Hematopoietic multipotent progenitor cell treated with erythropoietin and hydrocortisone succinate and interleukin-3 and kit ligand, for 8 days (in vitro differentiated cells): ENCODE results near the gene ACTR2.
A peak's percentile ranks its signal among the peaks of the same experiment; 100 is the strongest.
"Not testable (repeated sequence)": the region's sequence is repeated elsewhere in the genome, so short reads cannot be mapped to it uniquely, and the experiment has no call there.

Experiments
- DNase-seq: peaks from one replicate; pipeline ENCODE4 v3.0.0-alpha.2; 2015

Gene ACTR2

DNA sequence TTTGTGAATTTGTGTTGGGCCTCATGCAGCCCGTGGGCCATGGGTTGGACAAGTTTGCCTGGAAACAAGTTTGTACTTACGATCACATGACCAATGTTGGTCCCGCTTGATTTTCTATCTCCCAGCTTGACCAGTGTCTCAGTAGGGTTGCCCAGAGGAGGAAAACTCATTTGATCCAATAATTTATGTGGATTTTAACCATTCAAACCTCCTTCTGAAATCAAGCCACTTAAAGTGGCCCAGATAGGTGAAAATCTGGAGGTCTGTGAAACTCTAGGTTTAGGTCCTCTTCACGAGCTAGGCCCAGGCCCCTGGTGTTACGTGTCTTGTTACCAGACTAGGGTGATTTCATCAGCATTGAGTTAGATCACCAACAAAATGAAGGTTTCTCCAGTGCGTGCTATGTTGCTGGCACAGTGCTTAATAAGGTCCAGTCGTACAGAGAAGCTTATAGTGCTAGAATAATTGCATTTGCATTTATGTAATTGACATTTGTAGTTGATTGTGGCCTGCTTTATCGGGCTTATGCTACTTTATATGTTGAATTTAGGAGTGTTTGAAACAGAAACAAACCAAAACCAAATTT is 4.4 kb downstream of the ACTR2 start:
- DNase-seq, result no peak

DNA sequence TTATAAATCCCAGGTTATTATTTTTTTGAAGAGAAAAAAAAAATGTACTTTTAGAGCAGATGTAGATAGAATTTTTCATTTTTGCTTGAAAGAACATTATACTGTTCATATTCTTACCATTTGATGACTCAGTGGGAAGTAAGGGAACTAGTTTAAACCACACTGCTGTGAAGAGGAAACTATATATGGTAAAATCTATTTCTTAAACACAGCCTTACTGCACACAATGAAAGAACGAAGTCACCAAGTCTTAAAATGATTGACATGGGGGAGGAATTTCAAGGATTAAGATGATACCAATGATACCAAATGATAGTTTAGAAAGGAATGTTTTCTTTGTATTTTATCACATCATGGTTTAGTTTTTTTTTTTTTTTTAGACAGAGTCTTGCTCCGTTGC is 5.0 kb downstream of the ACTR2 start:
- no peak for DNase-seq

DNA sequence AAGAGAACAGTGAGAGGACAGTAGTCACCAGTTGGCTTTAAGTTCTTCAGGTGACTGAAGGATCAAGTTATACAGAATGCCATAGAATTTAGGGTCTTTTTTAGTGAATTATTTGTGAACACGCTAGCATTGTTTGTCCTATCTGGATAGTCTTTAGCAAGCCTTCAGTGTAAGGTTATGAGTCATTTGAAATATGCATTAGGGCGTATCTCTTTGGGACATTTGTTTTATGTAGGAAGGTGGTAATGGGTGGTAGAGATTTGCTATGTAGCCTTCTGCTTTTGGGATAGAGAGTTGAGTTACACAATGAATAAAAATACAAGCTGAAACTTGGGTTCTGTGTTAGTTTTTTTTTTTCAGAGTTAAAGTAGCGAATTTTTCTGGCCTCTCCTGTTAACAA is 13.0 kb downstream of the ACTR2 start:
- no peak for DNase-seq

DNA sequence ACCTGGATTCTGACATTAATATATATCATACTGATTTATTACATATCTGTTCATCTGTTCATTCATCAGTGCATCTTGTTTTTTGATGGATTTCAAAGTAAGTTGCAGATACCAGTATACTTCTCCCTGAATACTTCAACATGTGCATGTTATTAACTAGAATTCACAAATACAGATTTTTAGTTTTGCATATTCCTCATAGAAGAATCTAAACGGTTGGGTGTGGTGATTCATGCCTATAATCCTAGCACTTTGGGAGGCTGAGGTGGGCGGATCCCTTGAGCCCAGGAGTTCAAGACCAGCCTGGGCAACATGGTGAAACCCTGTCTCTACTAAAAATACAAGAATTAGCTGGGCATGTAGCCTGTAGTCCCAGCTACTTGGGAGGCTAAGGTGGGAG is 16.8 kb downstream of the ACTR2 start:
- DNase-seq, result not testable (repeated sequence)

DNA sequence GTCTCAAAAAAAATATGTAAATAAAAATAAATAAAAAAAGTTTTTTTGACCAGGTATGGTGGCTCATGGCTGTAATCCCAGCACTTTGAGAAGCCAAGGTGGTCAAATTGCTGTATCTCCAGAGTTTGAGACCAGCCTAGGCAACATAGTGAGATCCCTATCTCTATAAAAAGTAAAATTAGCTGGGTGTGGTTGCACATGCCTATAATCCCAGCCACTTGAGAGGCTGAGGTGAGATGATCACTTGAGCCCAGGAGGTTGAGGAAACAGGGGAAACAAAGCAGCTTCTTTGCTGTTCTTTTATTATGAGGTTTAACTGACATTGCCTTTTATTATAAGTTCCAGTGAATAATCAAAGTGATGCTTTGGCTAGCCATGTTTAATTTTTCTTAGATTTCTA is 25.0 kb downstream of the ACTR2 start:
- DNase-seq, result no peak

DNA sequence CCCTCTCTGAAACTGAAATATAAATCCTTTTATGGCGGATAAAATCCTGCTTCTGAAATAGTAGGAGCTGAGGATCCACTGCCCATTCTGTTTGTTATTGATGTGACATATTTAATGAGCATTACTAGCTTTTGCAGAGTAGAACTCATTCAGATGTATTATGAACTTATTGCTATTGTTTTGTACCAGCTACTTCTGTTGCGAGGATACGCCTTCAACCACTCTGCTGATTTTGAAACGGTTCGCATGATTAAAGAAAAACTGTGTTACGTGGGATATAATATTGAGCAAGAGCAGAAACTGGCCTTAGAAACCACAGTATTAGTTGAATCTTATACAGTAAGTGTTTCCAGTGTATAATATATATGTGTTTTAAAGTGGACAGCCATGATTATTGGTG is 27.7 kb downstream of the ACTR2 start:
- no peak for DNase-seq

DNA sequence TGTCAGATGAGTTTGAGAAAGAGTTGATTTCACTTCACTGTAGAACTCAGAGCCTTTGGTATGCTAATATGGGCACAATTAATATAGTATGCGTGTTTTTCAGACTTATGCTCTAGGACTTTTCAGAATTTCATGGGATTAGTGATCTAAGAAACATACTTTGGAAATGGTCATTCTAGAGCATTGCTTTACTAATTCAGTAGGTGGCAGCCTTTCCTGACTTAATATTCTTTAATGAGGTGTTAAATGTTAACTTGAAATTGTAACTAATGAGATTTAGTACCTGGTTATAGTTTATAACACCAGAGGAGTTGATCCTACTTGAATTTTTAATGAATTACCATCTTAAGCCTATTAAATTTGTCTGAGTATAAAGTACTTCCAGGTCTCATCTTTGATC is 28.4 kb downstream of the ACTR2 start:
- DNase-seq, result peak; percentile 21

DNA sequence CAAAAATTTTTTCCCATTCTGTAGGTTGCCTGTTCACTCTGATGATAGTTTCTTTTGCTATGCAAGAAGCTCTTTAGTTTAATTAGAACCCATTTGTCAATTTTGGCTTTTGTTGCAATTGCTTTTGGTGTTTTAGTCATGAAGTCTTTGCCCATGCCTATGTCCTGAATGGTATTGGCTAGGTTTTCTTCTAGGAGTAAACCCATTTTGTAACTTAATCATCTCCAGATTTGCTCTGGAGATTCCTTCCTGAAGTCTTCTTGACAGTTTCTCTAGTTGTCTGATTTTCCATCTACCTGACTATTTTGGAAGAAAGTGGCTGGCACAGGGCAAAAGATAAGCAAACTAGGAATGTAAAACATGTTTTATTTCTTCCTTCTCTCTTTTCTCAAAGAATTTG is 30.2 kb downstream of the ACTR2 start:
- DNase-seq, result not testable (repeated sequence)

DNA sequence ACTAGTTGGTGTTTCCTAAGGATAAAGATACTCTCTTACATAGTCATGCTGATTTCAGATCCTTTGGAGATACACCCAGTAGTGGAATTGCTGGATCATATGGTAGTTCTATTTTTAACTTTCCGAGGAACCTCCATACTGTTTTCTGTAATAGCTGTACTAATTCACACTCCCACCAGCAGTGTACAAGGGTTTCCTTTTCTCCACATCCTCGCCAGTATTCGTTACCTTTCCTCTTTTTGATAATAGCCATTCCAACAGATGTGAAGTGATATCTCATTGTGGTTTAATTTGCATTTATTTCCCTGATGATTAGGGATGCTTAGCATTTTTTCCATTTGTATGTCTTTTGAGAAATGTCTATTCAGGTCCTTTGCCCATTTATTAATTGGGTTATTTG is 34.0 kb downstream of the ACTR2 start:
- no peak for DNase-seq

DNA sequence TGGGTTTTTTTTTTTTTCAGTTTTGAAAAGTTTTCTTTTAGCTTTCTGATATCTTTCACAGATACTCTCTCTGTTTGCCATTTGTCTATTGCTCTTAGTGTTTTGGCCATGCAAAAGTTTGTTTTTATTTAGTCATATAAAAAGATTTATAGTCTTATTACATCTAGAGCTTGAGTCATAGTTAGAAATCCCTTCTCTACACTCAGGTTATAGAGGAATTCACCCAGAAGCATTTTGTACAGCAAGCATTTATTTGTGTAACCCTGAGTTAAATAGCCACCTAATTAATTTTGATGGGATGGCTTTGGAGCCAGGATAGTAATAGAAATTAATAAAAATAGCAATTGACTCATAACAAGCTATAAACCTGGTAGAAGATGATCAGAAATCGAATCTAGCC is 35.6 kb downstream of the ACTR2 start:
- no peak for DNase-seq

DNA sequence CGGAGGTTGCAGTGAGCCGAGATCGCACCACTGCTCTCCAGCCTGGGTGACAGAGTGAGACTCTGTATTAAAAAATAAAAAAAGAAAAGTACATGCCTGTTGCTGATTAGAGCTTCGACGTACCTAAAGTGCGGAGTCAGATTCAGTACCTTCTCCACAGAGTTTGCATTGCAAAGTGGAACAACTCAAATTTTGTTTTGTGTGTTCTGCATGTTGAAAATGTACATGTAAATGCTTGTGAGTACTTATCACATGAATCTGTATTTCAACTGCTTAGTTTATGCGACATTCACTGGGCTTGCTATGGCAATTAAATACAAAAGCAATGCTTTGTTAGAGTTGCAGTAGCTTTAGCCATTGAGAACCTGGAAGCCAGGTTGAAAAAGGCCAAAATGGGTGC is 36.4 kb downstream of the ACTR2 start:
- no peak for DNase-seq

DNA sequence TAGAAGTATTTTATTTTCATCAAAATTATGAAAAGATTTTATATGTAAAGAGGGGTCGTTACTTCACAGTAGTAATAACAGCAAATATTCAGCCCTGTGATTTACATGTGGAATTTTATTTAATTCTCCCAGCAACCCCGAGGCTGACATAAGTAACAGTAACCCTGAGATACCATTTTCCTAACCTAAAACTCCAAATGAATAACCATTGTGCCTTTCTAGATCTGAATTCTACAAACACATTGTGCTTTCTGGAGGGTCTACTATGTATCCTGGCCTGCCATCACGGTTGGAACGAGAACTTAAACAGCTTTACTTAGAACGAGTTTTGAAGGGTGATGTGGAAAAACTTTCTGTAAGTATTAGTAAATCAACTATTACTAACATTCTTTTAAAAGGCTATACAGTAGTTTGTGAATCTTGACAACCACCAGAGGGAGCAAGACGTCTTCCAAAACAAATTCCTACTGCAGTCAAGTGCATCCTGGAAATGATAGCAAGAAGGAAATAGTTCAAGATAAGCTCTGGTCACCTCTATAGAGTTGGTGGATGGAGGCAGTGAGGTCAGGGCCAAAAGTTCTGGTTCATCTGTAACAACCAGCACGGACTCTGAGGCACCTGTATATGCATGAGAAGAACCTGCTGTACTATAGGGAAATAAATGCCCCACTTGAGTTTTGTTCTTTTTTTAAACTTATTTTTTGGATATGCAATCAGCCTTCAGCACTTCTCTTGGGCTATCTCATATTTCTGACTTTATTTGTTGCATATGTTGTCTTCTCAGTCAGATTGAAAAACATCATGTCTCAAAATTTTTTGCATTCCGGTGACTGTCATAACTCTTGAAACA is 37.4 kb downstream of the ACTR2 start:
- DNase-seq, result peak; percentile 81

DNA sequence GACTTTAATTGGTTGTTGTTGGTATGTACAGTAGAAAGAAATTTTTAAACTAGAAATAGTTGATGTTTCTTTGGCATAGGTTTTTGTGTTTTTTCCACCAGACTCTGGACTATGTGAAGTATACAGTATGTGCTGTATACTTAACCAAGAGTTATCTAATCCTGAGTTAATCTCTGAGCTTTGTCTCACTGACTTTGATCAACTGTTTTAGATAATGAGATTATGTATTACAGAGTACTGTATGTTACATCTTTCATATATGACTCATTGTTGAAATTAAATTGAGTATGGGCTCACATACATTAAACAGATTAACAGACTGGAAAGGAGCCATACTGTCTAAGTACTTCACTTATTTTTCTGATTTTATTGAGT is 38.0 kb downstream of the ACTR2 start:
- DNase-seq, result no peak

DNA sequence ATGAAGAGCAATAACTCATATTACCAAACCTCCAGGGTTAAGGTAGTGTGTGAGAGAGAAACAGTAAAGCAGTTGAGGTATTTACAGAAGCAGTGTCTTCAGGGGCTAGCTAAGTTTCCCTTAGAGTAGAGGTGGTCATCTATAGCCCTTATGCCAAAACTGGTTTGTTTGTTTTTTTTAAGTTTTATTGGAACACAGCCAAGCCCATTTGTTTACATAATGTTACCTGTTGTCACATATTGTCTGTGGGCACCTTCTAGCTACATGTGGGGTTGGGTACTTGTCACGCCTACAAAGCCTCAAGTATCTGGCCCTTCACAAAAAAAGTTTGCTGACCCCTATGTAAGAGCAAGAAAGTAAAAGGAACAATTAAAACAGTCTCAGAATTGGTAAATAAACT is 39.4 kb downstream of the ACTR2 start:
- no peak for DNase-seq

DNA sequence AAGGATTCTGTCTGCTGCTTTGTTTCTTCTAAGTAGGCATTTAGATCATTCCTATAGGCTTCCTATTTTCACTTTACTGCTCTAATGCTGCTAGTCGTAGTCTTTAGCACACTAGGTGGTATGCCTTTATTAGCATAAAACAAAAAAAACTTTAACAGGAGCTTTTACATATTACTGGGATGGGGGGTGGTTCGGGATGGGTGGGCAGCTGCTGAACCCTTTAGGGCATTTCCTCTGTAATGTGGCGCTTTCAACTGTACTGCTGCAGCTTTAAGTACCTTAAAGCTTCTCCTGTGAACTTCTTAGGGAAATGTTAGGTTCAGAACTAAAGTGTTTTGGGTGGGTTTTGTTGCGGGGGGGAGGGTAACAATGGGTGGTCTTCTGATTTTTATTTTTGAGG is 41.3 kb downstream of the ACTR2 start:
- DNase-seq, result no peak

DNA sequence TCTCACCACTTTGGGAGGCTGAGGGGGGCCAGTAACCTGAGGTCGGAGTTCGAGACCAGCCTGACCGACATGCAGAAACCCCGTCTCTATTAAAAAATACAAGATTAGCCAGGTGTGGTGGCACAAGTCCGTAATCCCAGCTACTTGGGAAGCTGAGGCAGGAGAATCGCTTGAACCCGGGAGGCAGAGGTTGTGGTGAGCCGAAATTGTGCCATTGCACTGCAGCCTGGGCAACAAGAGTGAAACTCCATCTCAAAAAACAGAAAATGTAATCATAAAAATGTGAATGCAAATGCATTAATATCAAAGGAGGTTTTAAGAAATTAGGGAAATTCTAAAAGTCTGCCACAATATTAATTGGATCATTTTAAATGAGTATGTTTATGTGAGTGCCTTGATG is 45.7 kb downstream of the ACTR2 start:
- no peak for DNase-seq

DNA sequence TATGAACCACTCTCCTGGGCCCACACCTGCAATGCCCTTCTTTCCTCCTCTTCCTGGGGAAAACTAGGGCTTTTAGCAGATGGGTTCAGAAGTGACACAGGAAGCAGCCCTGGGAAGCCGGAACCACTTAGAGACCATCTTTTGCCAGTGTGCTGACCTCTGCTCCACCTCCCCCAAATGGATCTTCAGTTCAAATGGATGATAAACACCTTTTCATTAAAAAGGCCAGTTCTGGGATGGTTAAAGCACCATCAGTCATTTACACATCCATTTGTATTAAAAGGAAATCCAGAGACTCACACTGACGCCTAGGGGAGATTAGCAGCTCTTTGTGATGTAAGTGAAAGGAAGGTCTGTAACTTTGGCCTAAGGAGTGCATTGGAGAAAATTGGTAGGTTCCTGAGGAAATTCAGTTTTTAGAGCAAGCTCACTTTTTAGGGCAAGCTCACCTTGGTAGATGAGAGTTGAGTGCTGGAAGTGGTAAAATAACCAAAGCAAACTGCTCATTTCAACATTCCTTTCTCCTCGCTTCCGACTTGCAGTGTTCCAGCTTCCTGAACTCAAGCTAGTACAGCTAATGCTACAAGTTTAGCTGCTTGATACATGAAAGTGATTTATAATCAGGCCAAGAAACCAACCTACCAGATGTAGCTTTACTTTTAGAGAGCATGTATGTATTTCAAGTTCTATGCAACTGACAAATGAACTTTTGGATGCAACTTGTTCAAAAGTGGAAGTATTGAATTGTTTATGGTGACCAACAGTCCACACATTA is 47.7 kb downstream of the ACTR2 start:
- DNase-seq, result no peak

DNA sequence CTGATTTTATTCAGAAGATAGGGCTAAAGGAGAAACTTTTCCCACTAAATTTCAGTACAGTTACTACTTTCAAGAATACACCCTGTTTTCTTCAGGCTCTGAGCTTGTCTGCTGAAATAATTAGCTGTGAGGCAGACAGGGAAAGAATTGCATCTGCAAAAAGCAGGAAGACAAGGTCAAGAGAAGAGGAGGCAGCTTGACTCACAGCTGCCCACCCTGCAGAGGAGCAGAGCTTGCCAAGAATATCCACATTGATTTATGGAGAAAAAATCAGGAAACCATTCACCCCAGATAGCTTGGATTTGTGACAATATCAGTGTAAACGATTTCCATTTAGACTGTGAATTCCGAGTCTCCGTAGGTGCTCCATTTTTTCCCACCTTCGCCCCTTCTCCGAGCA is 49.0 kb downstream of the ACTR2 start:
- no peak for DNase-seq

DNA sequence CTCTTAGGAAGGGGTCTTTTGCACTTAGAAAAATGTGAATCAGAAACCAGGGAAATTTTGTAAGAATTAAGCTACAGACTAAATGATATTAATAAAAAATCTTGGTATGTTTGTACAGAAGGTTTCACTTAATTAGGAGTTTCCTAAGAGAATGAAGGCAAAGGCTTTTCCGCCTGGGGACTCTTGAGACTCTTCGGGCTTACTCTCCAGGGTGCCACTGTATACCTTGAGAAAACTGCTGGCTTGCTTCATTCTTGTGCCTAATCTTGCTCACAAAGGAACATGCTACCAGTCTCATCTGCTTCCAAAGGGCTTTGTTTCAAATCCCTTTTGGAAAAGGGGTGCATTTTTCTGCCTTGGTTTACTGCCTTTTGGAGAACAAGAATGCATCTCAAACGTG is 49.5 kb downstream of the ACTR2 start:
- no peak for DNase-seq

DNA sequence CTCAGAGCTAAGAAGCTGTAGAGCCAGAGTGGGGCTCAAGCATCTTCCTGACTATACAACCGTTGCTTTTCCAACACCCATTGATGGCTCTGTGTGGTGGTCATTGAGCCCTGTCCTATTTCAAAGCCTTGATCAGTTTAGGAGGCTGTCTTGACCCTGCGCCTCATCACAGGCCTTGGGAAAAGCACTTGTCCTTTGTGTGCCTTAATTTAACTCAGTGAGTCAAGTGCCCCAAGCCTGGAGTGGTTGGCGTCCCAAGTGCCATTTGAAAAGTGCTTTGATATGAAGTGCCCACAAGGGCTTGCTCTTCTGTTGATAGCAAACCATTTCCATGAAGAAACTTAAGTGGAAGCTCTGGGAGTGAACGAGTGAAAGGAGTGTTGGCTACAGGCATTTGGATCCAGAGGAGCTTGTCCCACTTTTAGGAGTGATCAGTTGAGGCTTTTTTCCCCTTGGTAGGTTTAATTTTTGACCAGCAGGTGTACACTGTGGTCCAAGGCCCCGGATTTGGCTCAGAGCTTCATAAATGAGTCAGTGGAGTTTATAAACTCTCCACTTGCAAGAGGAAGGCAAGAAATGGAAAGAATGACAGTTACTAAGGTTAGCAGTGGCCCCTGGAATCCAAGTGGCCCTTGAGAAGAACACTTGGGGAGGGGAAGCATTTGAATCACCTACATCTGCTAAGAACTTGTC is 50.3 kb downstream of the ACTR2 start:
- DNase-seq, result no peak

DNA sequence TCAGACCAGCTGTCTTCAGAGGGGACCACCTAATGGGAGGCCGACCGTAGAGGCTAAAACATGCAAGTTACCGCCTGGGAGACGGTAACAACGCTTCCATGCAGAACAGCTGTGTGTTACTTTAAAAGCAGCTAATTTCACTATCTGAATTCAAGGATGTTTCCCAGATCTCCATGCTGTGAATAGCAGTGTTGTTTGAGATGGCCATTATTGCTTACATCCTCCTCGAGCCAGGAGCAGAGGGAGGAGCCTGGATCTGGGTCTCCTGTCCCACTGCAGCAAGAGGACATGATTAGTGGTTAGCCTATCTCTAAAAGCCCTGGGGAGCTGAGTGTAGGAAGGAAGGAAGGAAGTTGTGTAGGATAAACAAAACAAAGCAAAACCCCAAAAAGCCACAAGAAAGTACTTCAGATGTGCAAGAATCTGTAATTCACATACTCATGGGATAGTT is 50.9 kb downstream of the ACTR2 start:
- no peak for DNase-seq

DNA sequence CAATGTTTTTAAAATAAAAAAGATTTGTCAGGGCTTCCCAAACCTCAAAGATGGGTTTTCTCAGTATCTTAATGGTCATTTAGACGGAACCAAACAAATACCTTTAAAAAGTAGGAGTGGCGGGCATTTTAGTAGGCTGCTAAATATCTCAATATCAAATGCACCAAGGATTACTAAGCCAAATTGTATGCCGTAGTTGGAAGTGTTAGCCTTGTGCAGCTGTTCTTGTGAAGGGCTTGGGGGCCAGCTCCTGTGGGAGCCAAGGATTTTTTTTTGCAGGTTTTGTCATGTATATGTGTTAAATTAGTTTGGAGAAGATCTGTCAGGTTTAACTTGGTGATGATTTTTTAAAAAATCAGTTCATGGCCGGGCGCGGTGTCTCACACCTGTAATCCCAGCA is 52.1 kb downstream of the ACTR2 start:
- DNase-seq, result no peak

DNA sequence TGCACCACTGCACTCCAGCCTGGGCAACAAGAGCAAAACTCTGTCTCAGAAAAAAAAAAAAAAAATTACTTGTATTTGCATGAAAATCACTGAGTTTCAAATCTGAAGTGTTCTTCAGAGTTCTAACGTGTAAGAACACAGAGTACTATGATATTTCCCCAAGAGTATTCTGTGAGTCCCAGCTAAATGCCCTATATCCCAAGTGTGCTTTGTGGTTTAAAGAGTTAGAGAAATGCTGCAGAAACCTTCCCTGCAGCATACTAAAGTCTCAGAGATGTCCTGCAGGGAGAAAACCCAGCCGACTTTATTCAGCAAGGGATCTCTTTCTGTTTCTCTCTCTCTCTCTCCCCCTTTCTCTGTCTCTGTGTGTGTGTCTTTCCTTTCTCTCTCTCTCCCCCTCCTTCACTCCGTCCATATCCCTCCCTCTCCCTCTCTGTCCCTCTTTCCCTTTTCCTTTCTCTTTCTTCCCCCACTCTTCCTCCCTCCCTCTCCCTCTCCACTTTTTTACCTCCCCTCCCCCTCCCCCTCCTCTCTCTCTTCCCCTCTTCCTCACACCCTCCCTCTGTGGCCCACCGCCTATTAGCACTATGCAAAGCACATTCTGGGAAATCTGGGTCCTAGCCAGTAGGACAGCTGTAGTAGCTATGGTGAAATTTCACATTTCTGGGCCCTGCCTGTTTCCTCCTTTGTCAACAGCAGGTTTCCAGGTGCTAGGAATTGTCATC is 54.2 kb downstream of the ACTR2 start:
- DNase-seq, result no peak
